NT2/D1 (cell line): Measurements from ENCODE around the gene HS3ST5.

Experiments used
- SUZ12 ChIP-seq: IDR thresholded peaks from 2 replicates; pipeline ENCODE4 v1.6.1; 2011; ENCODE audit not compliant: insufficient read length, insufficient read depth; ENCODE audit errors: extremely low read depth
- YY1 ChIP-seq: IDR thresholded peaks from 2 replicates; pipeline ENCODE4 v1.6.1; 2011; ENCODE audit not compliant: insufficient read length, insufficient read depth
- ZNF274 ChIP-seq: IDR thresholded peaks from 2 replicates; pipeline ENCODE4 v1.6.1; 2011; ENCODE audit warnings: mild to moderate bottlenecking, low read depth, low read length

DNA sequence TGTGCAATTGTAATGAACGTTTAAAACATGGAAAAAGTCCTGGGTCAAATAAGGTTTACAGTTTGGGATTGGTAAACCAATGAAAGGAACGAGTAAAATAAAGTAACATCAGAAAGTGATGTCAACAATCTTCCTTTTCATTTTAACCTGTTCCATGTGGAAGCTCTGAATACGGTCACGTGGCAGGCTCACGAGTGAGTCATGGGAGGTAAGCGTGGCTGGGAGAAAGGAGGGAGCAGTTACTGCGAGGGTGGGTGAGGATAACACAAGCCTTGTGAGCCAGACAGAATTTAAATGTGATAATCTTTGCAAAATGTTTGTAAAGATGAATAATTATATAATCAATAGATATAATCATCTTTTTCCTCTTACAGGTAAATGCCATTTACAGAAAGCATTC, 200.6 kb downstream of the HS3ST5 start:
- no peak for TF ChIP-seq YY1
- no peak for TF ChIP-seq ZNF274
- TF ChIP-seq SUZ12, result no peak
